ENCODE results near the gene CEP89. TPM values are rescaled to one million over a fixed set of nuclear protein-coding genes. Genes with fewer than 3 reads are reported as not detected.
"Not testable (repeated sequence)": the region's sequence is repeated elsewhere in the genome, so short reads cannot be mapped to it uniquely, and the experiment has no call there.

CEP89 gene
- total RNA-seq, 1 donor from 2014 or later: 7.1 TPM

GRCh38 chr19:33000910-33001309 is 29.2 kb upstream of the CEP89 start:
- Histone ChIP-seq H3K9me3 (no peaks in the 10 kb centered on the region), H3K27ac (no peak overlapping the region), H3K4me3 (no peak overlapping the region), H3K36me3 (no peaks in the 10 kb centered on the region), H3K27me3 (no peaks in the 10 kb centered on the region), H3K4me1 (no peaks in the 10 kb centered on the region)
- no peak for DNase-seq (ENCODE audit: low spot score in 2 of 2)
- intact Hi-C loops (cut with DNase I): no loop called here
- no peak for TF ChIP-seq CTCF (IDR thresholded peaks at IDR 0.05)

- Histone ChIP-seq H3K4me1 (no peaks in the 10 kb centered on the region), H3K27ac (no peak overlapping the region), H3K27me3 (no peaks in the 10 kb centered on the region), H3K9me3 (no peaks in the 10 kb centered on the region), H3K36me3 (no peaks in the 10 kb centered on the region), H3K4me3 (no peak overlapping the region)
- TF ChIP-seq CTCF (IDR thresholded peaks at IDR 0.05): no peak
- intact Hi-C loops (cut with DNase I): no loop called here
- DNase-seq (ENCODE audit: low spot score in 2 of 2): no peak
Observed at GRCh38 chr19:33000510-33000909, 28.8 kb upstream of the CEP89 start.

- Histone ChIP-seq H3K4me3 (no peak overlapping the region), H3K9me3 (no peaks in the 10 kb centered on the region), H3K4me1 (no peaks in the 10 kb centered on the region), H3K27me3 (no peaks in the 10 kb centered on the region), H3K27ac (no peak overlapping the region), H3K36me3 (no peaks in the 10 kb centered on the region)
- DNase-seq (ENCODE audit: low spot score in 2 of 2): no peak
- intact Hi-C loops (cut with DNase I): no loop called here
- TF ChIP-seq CTCF (IDR thresholded peaks at IDR 0.05): no peak
Observed at GRCh38 chr19:32998722-32999121, 27.0 kb upstream of the CEP89 start.

GRCh38 chr19:32997716-32998355 is 26.1 kb upstream of the CEP89 start:
- TF ChIP-seq CTCF (IDR thresholded peaks at IDR 0.05): no peak
- DNase-seq (ENCODE audit: low spot score in 2 of 2): no peak

GRCh38 chr19:32997061-32997464 is 25.3 kb upstream of the CEP89 start:
- H3K27me3 ChIP-seq; H3K9me3 ChIP-seq; H3K4me1 ChIP-seq; H3K36me3 ChIP-seq; H3K27ac ChIP-seq; H3K4me3 ChIP-seq; intact Hi-C loops (cut with DNase I); DNase-seq (ENCODE audit: low spot score in 2 of 2): not testable (repeated sequence)

More at GRCh38 chr19:32997716-32998355, 26.1 kb upstream of the CEP89 start:
- Histone ChIP-seq H3K4me3 (no peak overlapping the region), H3K36me3 (no peaks in the 10 kb centered on the region), H3K27me3 (no peaks in the 10 kb centered on the region), H3K4me1 (no peaks in the 10 kb centered on the region), H3K27ac (no peak overlapping the region), H3K9me3 (no peaks in the 10 kb centered on the region)
- intact Hi-C loops (cut with DNase I): no loop called here

GRCh38 chr19:32995966-32996365 is 24.2 kb upstream of the CEP89 start:
- H3K4me3 ChIP-seq; H3K4me1 ChIP-seq; H3K27ac ChIP-seq; H3K9me3 ChIP-seq; DNase-seq (ENCODE audit: low spot score in 2 of 2); H3K36me3 ChIP-seq; H3K27me3 ChIP-seq; intact Hi-C loops (cut with DNase I): not testable (repeated sequence)

- Histone ChIP-seq H3K9me3 (no peaks in the 10 kb centered on the region), H3K4me3 (no peak overlapping the region), H3K4me1 (no peaks in the 10 kb centered on the region), H3K27me3 (no peaks in the 10 kb centered on the region), H3K27ac (no peak overlapping the region), H3K36me3 (no peaks in the 10 kb centered on the region)
- TF ChIP-seq CTCF (IDR thresholded peaks at IDR 0.05): no peak
- intact Hi-C loops (cut with DNase I): no loop called here
- DNase-seq (ENCODE audit: low spot score in 2 of 2): no peak
Observed at GRCh38 chr19:32988724-32989123, 17.0 kb upstream of the CEP89 start.

- H3K27ac ChIP-seq; intact Hi-C loops (cut with DNase I): not testable (repeated sequence)
Observed at GRCh38 chr19:32988254-32988653, 16.5 kb upstream of the CEP89 start.

GRCh38 chr19:32982488-32982887 is 10.7 kb upstream of the CEP89 start:
- H3K4me1 ChIP-seq; H3K27ac ChIP-seq; DNase-seq (ENCODE audit: low spot score in 2 of 2); H3K36me3 ChIP-seq; intact Hi-C loops (cut with DNase I); H3K27me3 ChIP-seq; H3K4me3 ChIP-seq; H3K9me3 ChIP-seq: not testable (repeated sequence)

More at GRCh38 chr19:32988254-32988653, 16.5 kb upstream of the CEP89 start:
- not testable (repeated sequence) for DNase-seq (ENCODE audit: low spot score in 2 of 2); H3K9me3 ChIP-seq; H3K27me3 ChIP-seq; H3K4me1 ChIP-seq; H3K4me3 ChIP-seq; H3K36me3 ChIP-seq
